HEK293T (cell line): ENCODE results near the gene TMEM132D.

ENCODE experiments used
- CTCF ChIA-PET: fragments of 350-600 bp; formaldehyde crosslinking; extraction: SDS; loops from one replicate; lab custom pipeline; 2021; ENCODE audit warnings: antibody characterized with exemption, inconsistent platforms; lab: Yijun Ruan, JAX
- POLR2A ChIA-PET: fragments of 350-600 bp; formaldehyde crosslinking; extraction: SDS; loops from one replicate; lab custom pipeline; 2020; ENCODE audit warnings: antibody characterized with exemption, inconsistent platforms; lab: Yijun Ruan, JAX
- DNase-seq: peaks from one replicate; pipeline ENCODE4 v3.0.0; 2012; ENCODE audit warnings: mixed read lengths; ENCODE audit errors: extremely low spot score
- ARNT ChIP-seq: fragments of 450-650 bp; IDR thresholded peaks from 2 replicates; pipeline ENCODE4 v1.6.1; 2017; ENCODE audit warnings: mild to moderate bottlenecking
- BHLHE40 ChIP-seq: fragments of 450-650 bp; IDR thresholded peaks from 2 replicates; pipeline ENCODE4 v1.6.1; 2016; ENCODE audit warnings: mild to moderate bottlenecking, moderate library complexity, borderline replicate concordance
- CTBP1 ChIP-seq: fragments of 450-650 bp; IDR thresholded peaks from 2 replicates; pipeline ENCODE4 v1.6.1; 2016; ENCODE audit warnings: borderline replicate concordance
- ELF4 ChIP-seq: fragments of 450-650 bp; IDR thresholded peaks from 2 replicates; pipeline ENCODE4 v1.6.1; 2017; ENCODE audit warnings: antibody characterized with exemption
- FOXA1 ChIP-seq: fragments of 450-650 bp; IDR thresholded peaks from 2 replicates; pipeline ENCODE4 v1.6.1; 2016; ENCODE audit warnings: mild to moderate bottlenecking
- FOXK2 ChIP-seq: fragments of 450-650 bp; IDR thresholded peaks from 2 replicates; pipeline ENCODE4 v1.6.1; 2016; ENCODE audit warnings: mild to moderate bottlenecking
- FOXM1 ChIP-seq: fragments of 450-650 bp; IDR thresholded peaks from 2 replicates; pipeline ENCODE4 v1.6.1; 2017; ENCODE audit warnings: mild to moderate bottlenecking, borderline replicate concordance
- HDGF ChIP-seq: fragments of 450-650 bp; IDR thresholded peaks from 2 replicates; pipeline ENCODE4 v1.6.1; 2017; ENCODE audit warnings: antibody characterized with exemption, borderline replicate concordance
- L3MBTL2 ChIP-seq: fragments of 450-650 bp; conservative IDR thresholded peaks from 2 replicates; pipeline ENCODE4 v1.6.1; 2016; ENCODE audit warnings: mild to moderate bottlenecking
- LEF1 ChIP-seq: fragments of 450-650 bp; IDR thresholded peaks from 2 replicates; pipeline ENCODE4 v1.6.1; 2017; ENCODE audit warnings: mild to moderate bottlenecking, borderline replicate concordance
- NFRKB ChIP-seq: fragments of 450-650 bp; IDR thresholded peaks from 2 replicates; pipeline ENCODE4 v1.6.1; 2016; ENCODE audit warnings: mild to moderate bottlenecking, moderate library complexity
- PKNOX1 ChIP-seq: fragments of 450-650 bp; IDR thresholded peaks from 2 replicates; pipeline ENCODE4 v1.6.1; 2016
- SP1 ChIP-seq: fragments of 450-650 bp; IDR thresholded peaks from 2 replicates; pipeline ENCODE4 v1.6.1; 2017
- SUZ12 ChIP-seq: fragments of 450-650 bp; IDR thresholded peaks from 2 replicates; pipeline ENCODE4 v1.6.1; 2016; ENCODE audit warnings: mild to moderate bottlenecking
- TARDBP ChIP-seq: fragments of 450-650 bp; IDR thresholded peaks from 2 replicates; pipeline ENCODE4 v1.6.1; 2016
- ZNF384 ChIP-seq: fragments of 450-650 bp; IDR thresholded peaks from 2 replicates; pipeline ENCODE4 v1.6.1; 2016

Gene TMEM132D

GRCh38 chr12:129073157-129073915, 830.5 kb downstream of the TMEM132D start:
- ChIA-PET POLR2A (no interaction called here), CTCF (no interaction called here)
- no peak for DNase-seq
- no peak for TF ChIP-seq PKNOX1

- TF ChIP-seq TARDBP = no peak
- CTCF ChIA-PET = no interaction called here
- DNase-seq = no peak
- POLR2A ChIA-PET = no interaction called here
Measured at GRCh38 chr12:129071362-129071761, 832.5 kb downstream of the TMEM132D start.

GRCh38 chr12:129069886-129070285, 833.9 kb downstream of the TMEM132D start:
- no peak for DNase-seq
- TF ChIP-seq L3MBTL2 (no peak), FOXK2 (no peak), FOXA1 (no peak), SP1 (no peak), ARNT (no peak), SUZ12 (no peak)
- POLR2A ChIA-PET = no interaction called here
- CTCF ChIA-PET = no interaction called here

- ChIA-PET CTCF (no interaction called here), POLR2A (no interaction called here)
- no peak for DNase-seq
- no peak for TF ChIP-seq ZNF384
- no peak for TF ChIP-seq ELF4
- TF ChIP-seq SP1 = no peak
- no peak for TF ChIP-seq SUZ12
- no peak for TF ChIP-seq BHLHE40
- TF ChIP-seq PKNOX1 = no peak
- TF ChIP-seq CTBP1 = no peak
- TF ChIP-seq FOXA1 = no peak
- no peak for TF ChIP-seq TARDBP
- no peak for TF ChIP-seq FOXK2
- TF ChIP-seq L3MBTL2 = no peak
- no peak for TF ChIP-seq LEF1
Measured at GRCh38 chr12:129068684-129069083, 835.1 kb downstream of the TMEM132D start.

- POLR2A ChIA-PET = no interaction called here
- DNase-seq = peak; percentile 13
- CTCF ChIA-PET = no interaction called here
- TF ChIP-seq FOXK2 (no peak), LEF1 (no peak), NFRKB (no peak), CTBP1 (no peak), SUZ12 (no peak), ELF4 (no peak), FOXA1 (no peak), L3MBTL2 (no peak), ZNF384 (no peak), SP1 (no peak), PKNOX1 (no peak), TARDBP (no peak), ARNT (no peak), BHLHE40 (no peak), HDGF (no peak), FOXM1 (no peak)
Measured at GRCh38 chr12:129067491-129067890, 836.3 kb downstream of the TMEM132D start.

- no peak for TF ChIP-seq SUZ12
- no peak for TF ChIP-seq ZNF384
- no peak for TF ChIP-seq LEF1
- TF ChIP-seq L3MBTL2 = no peak
- TF ChIP-seq CTBP1 = no peak
- TF ChIP-seq TARDBP = no peak
- no peak for TF ChIP-seq FOXK2
- TF ChIP-seq FOXM1 = no peak
- no peak for TF ChIP-seq SP1
- no peak for TF ChIP-seq BHLHE40
- no peak for TF ChIP-seq NFRKB
- TF ChIP-seq HDGF = no peak
- TF ChIP-seq PKNOX1 = no peak
- no peak for TF ChIP-seq FOXA1
- no peak for TF ChIP-seq ARNT
- no peak for TF ChIP-seq ELF4
- POLR2A ChIA-PET = no interaction called here
- CTCF ChIA-PET = no interaction called here
- DNase-seq = no peak
Measured at GRCh38 chr12:129064209-129064855, 839.5 kb downstream of the TMEM132D start.
